NK-92 (cell line): Measurements from ENCODE around the gene KRTAP9-2.
"Not testable (repeated sequence)": the region's sequence is repeated elsewhere in the genome, so short reads cannot be mapped to it uniquely, and the experiment has no call there.

Experiments used
- DNase-seq: peaks from one replicate; lab custom pipeline; 2025; ENCODE audit not compliant: unreplicated experiment; lab: John Stamatoyannopoulos, UW

KRTAP9-2 gene

GRCh38 chr17:41232399-41233105 is 6.1 kb downstream of the KRTAP9-2 start, which contains the start of gene KRTAP9-3:
Gene KRTAP9-3, plus strand, starts transcription at chr17:41232449. Its CDS starts 53 bp downstream, at chr17:41232502.
- DNase-seq, result not testable (repeated sequence)

DNA sequence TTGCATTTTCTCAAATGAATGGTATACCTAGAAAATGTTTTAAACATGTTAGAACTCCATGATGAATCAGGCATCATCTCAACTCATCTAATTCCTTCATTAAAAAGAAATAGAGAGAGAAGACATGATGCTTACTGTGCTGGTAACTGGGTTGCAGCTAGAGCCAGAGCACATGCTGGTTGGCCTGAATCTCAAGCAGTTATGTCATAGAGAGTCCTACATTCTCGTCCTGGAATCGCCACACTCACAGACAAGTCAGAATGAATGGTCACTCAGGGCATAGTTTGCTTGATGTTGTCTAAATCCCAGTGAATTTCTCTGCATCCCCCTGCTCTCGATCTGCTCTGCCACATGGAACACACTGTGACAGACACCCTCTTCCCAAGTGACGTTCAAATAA is 10.7 kb downstream of the KRTAP9-2 start:
- DNase-seq, result not testable (repeated sequence)

- not testable (repeated sequence) for DNase-seq
Observed at GRCh38 chr17:41237949-41238437, 11.5 kb downstream of the KRTAP9-2 start, which contains the start of gene KRTAP9-8. Gene KRTAP9-8, plus strand, starts transcription at chr17:41237999. Its CDS starts 53 bp downstream, at chr17:41238052.

GRCh38 chr17:41246995-41247787 is 20.7 kb downstream of the KRTAP9-2 start:
- DNase-seq, result not testable (repeated sequence)

DNA sequence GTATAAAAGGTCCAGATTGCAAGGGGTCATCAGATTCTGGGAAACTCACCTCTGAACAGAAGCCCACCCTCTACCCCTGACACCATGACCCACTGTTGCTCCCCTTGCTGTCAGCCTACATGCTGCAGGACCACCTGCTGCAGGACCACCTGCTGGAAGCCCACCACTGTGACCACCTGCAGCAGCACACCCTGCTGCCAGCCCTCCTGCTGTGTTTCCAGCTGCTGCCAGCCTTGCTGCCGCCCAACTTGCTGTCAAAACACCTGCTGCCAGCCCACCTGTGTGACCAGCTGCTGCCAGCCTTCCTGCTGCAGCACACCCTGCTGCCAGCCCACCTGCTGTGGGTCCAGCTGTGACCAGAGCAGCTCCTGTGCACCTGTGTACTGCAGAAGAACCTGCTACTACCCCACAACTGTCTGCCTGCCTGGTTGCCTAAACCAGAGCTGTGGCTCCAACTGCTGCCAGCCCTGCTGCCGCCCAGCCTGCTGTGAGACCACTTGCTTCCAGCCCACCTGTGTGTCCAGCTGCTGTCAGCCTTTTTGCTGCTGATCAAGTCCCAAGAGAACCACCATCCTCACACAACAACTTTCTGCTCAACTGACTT is 23.3 kb downstream of the KRTAP9-2 start, which contains the start of gene KRTAP9-4:
Gene KRTAP9-4 (plus strand): TSS at position 51 of the 604 bp plus-strand sequence. CDS start 34 bp downstream, at position 85.
- DNase-seq, result not testable (repeated sequence)

DNA sequence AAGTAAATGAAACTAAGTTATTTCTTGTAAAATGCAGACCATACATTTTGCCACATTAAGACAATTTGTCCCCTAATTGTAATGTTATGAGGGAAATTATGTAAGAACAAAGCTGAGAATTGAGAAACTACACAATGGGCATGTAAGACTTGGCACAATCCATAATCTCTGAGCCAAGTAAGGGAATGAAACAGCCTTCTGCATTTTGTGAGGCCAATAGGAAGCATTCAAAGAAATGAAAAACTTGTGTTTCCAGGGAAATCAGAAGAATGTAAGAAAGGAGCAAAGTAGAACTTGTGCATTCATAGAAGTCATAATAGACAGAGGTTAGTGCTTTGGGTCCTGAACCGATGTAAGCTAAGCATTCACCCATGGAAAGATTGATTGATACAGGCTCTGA is 24.8 kb downstream of the KRTAP9-2 start:
- no peak for DNase-seq

DNA sequence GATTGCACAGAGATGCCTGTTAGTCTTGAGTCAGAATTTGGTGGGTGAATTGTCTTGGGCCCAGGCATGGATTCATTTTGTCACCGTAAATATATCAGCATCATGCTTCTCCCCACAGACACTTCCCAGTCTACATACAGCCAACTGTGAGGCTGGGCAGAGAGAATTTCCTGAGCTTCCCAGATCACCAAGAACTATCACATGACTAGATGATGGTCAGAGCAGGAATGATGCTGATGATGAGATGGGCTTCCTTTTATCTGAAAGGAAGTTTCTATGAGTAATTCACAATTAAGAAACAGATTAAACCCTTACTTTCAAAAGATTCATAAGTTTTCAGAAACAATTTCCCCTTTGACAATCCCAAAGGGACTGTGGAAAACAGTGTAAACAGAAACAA is 28.4 kb downstream of the KRTAP9-2 start:
- DNase-seq, result no peak

- DNase-seq, result not testable (repeated sequence)
Observed at GRCh38 chr17:41255381-41256290, 29.2 kb downstream of the KRTAP9-2 start, which contains the start of gene KRTAP9-9. Gene KRTAP9-9, plus strand, starts transcription at chr17:41255384.

GRCh38 chr17:41256291-41256685 is 29.8 kb downstream of the KRTAP9-2 start:
- no peak for DNase-seq

GRCh38 chr17:41258406-41258805 is 32.0 kb downstream of the KRTAP9-2 start:
- DNase-seq, result no peak

GRCh38 chr17:41263212-41263611 is 36.8 kb downstream of the KRTAP9-2 start:
- no peak for DNase-seq

- no peak for DNase-seq
Observed at GRCh38 chr17:41264599-41264998, 38.2 kb downstream of the KRTAP9-2 start.

- no peak for DNase-seq
Observed at GRCh38 chr17:41265078-41265477, 38.6 kb downstream of the KRTAP9-2 start, which contains the start of gene KRTAP9-6. Gene KRTAP9-6, plus strand, starts transcription at chr17:41265378. Its CDS starts 0 bp downstream, at chr17:41265378.

DNA sequence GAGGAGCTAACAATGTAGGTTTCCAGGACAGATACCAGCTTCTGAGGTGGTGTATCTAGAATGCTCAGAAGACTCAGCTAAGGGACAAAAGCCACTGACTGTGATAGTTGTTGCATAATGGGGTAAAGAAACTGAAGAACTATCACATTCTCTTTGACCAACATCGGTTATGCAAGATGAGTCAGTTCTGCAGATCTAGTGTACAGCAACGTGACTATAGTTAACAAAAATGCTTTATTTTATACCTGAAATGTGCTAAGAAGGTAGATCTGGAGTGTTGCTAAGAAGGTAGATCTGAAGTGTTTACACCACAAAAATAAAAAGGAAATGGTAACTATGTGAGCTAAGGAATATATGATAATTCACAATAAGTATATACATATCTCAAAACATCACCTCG is 41.3 kb downstream of the KRTAP9-2 start:
- DNase-seq, result no peak

- not testable (repeated sequence) for DNase-seq
Observed at GRCh38 chr17:41271323-41271722, 44.9 kb downstream of the KRTAP9-2 start.

DNA sequence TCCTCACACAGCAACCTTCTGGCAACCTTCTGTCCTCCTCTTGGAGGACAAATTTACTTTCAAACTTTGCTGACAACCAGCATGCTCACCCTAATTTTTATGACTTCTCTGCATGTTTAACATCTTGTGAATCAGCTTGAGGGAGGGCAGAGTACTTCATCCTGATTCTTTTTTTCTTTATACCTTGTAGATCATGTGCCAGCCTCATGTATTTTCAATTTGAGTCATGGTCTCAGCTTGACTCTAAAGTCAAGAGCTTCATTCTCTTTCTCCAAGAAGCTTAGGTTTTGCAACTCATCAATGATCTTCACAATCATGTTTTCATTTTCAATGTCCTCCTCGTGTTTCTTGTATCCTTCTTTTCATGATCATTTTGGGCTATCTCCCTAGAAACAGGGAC is 45.4 kb downstream of the KRTAP9-2 start:
- DNase-seq, result no peak

DNA sequence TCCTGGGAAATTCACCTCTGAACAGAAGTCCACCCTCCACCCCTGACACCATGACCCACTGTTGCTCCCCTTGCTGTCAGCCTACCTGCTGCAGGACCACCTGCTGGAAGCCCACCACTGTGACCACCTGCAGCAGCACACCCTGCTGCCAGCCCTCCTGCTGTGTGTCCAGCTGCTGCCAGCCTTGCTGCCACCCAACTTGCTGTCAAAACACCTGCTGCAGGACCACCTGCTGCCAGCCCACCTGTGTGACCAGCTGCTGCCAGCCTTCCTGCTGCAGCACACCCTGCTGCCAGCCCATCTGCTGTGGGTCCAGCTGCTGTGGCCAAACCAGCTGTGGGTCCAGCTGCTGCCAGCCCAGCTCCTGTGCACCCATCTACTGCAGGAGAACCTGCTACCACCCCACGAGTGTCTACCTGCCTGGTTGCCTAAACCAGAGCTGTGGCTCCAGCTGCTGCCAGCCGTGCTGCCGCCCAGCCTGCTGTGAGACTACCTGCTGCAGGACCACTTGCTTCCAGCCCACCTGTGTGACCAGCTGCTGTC is 49.3 kb downstream of the KRTAP9-2 start, which contains the start of gene KRTAP9-7:
Gene KRTAP9-7 (plus strand): TSS at position 51 of the 543 bp plus-strand sequence. CDS start 0 bp downstream, at position 51.
- not testable (repeated sequence) for DNase-seq
